Left lung (tissue), 10 donors: ENCODE measurements around the gene EHMT1. TPM values are rescaled to one million over a fixed set of nuclear protein-coding genes. Genes with fewer than 3 reads are reported as not detected.

Experiments
- ATAC-seq: fragments of 200-7000 bp; cut with Tn5 transposase; one replicate; pipeline ENCODE4 v1.9.1; 2020; ENCODE audit warnings: moderate library complexity
- DNase-seq, 4 donors: peaks; one replicate each; pipeline ENCODE4 v3.0.0-alpha.2; 2013 to 2020
- H3K27ac ChIP-seq, 2 donors: fragments of 200-600 bp; sonication (generic) in 1 of 2; one replicate each; pipeline versions ENCODE4 v1.5.0 to v1.8.0; 2020 to 2021
- H3K27me3 ChIP-seq, 2 donors: fragments of 200-600 bp; sonication (generic) in 1 of 2; one replicate each; pipeline versions ENCODE4 v1.5.0 to v1.8.0; 2020 to 2021
- H3K36me3 ChIP-seq, 2 donors: fragments of 200-600 bp; sonication (generic) in 1 of 2; one replicate each; pipeline versions ENCODE4 v1.5.0 to v1.8.0; 2020 to 2021
- H3K4me1 ChIP-seq, 2 donors: fragments of 200-600 bp; one replicate each; pipeline ENCODE4 v1.8.0; 2021
- H3K4me3 ChIP-seq, 2 donors: fragments of 200-600 bp; sonication (generic) in 1 of 2; one replicate each; pipeline versions ENCODE4 v1.5.0 to v1.8.0; 2020 to 2021; ENCODE audit warnings: mild to moderate bottlenecking in 1 of 2
- H3K9me3 ChIP-seq, 2 donors: fragments of 200-600 bp; sonication (generic) in 1 of 2; one replicate each; pipeline versions ENCODE4 v1.5.0 to v1.8.0; 2020 to 2021
- intact Hi-C, 2 donors: fragments of 100-400 bp; cut with DNase I; formaldehyde crosslinking; loops; one replicate each; pipeline versions ENCODE4 v1.11.2 to v1.14.2; 2022
- polyA plus RNA-seq, 6 donors: library from polyadenylated mRNA; unstranded; fragments of 120-200 nt; gene quantifications; one replicate each; pipeline ENCODE4 v1.2.1, GENCODE V29; 2013; ENCODE audit not compliant: insufficient read length in 6 of 6
- total RNA-seq, 2 donors: library from RNA; stranded (reverse); fragmentation: NEBNext Ultra II Directional; extraction: Animal tissue kit (Norgen Biotek cat#: 25700); gene quantifications; one replicate each; pipeline ENCODE4 v1.2.1, GENCODE V29; 2021
- TF ChIP-seq, protein P1 (sequence below), 2 donors: fragments of 200-600 bp; sonication (generic) in 1 of 2; IDR thresholded peaks; one replicate each; pipeline versions ENCODE4 v1.5.0 to v1.8.0; 2021; ENCODE audit warnings: antibody characterized with exemption in 2 of 2
- donor health status: DM: no; HTN: yes; CAD: no.
- donor health status: DM: no; HTN: no; CAD: no.

The EHMT1 gene
- total and polyA plus RNA-seq, 8 donors, result 71.5 to 92.7 (median 82.7) TPM

DNA sequence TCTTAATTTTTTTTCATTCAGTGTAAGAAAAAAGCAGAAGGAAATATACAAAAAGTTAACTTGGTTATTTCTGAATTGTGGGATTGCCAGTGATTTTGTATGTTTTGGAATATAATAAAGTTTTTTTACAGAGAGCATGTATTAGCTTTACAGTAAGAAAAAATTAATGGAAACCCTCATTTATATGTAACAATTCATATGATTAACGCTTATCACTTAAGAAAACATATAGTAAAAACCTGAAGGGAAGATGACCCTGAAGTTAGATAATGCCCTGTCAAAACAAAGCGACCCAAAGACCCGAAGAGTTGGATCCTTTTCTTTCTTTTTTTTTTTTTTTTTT lies 52.4 kb downstream of the EHMT1 start:
- TF ChIP-seq, protein P1, sequence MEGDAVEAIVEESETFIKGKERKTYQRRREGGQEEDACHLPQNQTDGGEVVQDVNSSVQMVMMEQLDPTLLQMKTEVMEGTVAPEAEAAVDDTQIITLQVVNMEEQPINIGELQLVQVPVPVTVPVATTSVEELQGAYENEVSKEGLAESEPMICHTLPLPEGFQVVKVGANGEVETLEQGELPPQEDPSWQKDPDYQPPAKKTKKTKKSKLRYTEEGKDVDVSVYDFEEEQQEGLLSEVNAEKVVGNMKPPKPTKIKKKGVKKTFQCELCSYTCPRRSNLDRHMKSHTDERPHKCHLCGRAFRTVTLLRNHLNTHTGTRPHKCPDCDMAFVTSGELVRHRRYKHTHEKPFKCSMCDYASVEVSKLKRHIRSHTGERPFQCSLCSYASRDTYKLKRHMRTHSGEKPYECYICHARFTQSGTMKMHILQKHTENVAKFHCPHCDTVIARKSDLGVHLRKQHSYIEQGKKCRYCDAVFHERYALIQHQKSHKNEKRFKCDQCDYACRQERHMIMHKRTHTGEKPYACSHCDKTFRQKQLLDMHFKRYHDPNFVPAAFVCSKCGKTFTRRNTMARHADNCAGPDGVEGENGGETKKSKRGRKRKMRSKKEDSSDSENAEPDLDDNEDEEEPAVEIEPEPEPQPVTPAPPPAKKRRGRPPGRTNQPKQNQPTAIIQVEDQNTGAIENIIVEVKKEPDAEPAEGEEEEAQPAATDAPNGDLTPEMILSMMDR (IDR thresholded peaks at IDR 0.05), result no peak
- DNase-seq (no peak), ATAC-seq (no peak)
- Histone ChIP-seq H3K36me3 (peaks cover 0 to 8% of the 10 kb centered on the region in 2 donors), H3K9me3 (no peaks in the 10 kb centered on the region), H3K4me3 (no peak overlapping the region), H3K4me1 (peaks cover 4 to 42% of the 10 kb centered on the region in 2 donors), H3K27me3 (no peaks in the 10 kb centered on the region), H3K27ac (no peak overlapping the region)
- intact Hi-C loops, result no loop called here

DNA sequence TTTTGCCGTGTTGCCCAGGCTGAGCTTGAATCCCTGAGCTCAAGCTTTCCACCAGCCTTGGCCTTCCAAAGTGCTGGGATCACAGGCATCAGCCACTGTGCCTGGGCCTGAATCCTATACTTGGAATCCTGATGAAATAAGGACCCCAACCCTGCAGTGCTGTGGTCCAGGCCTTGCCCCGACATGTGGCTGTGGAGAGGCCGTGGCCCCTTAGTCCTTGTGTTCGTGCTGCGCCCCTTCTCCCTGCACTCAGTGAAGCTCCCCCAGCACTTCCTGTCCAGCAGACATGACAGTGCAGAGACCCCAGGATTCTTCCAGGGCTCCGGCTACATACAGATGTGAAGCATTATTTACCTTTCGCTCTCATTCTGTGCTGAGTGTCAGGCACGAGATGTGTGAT lies 52.9 kb downstream of the EHMT1 start:
- TF ChIP-seq, protein P1 (IDR thresholded peaks at IDR 0.05), result no peak
- Histone ChIP-seq H3K36me3 (peaks cover 0 to 8% of the 10 kb centered on the region in 2 donors), H3K4me3 (no peak overlapping the region), H3K27me3 (no peaks in the 10 kb centered on the region), H3K27ac (no peak overlapping the region), H3K9me3 (no peaks in the 10 kb centered on the region), H3K4me1 (peaks cover 4 to 37% of the 10 kb centered on the region in 2 donors)
- no peak for DNase-seq
- intact Hi-C loops, result no loop called here
- ATAC-seq, result no peak

DNA sequence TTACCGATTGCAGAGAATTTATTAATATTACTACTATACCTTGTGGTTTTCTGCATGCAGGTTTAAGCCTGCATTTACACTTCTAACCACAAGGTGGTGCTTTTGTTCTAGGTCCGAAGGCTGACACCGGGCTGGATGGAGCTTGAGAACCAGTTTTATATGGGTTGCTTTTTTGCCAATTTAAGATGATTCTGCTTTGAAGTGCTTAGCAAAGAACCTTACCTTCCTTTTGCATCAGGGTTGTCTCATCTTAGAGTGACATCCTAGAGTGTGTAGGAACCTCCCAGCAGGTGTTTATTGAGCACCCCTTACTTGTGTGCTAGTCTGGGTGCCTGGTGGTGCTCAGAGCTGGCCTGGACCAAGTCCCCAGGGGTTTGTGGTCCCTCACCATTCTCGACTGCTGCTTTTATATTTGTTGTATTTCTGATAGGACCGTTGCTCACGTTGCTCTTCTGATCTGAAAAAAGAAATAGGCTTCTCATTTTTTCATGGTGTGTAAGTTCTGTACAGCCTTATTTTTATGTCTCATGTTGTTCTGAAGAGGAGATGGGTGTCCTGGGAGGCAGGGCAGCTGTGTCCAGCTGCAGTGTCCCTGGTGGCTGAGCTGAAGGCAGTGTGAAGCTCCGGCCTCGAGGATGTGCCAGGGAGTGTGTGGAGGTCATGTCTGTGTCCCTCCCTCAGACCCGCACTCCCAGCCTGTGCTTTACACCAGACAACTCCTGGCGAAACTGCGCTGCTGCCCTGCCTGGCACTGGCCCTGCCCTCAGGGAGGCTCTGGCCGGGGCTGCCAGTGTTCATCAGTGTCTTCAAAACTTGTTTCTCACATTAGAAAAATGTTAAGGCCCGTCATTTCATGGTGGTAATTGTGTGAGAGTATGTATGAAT lies 54.3 kb downstream of the EHMT1 start:
- Histone ChIP-seq H3K36me3 (peaks cover 0 to 9% of the 10 kb centered on the region in 2 donors), H3K27ac (no peak overlapping the region), H3K27me3 (no peaks in the 10 kb centered on the region), H3K4me1 (peaks cover 4 to 26% of the 10 kb centered on the region in 2 donors), H3K4me3 (no peak overlapping the region), H3K9me3 (no peaks in the 10 kb centered on the region)
- ATAC-seq, result peak; percentile 85
- TF ChIP-seq, protein P1 (IDR thresholded peaks at IDR 0.05), result peak; percentile 83 to 87
- peak in 2 of 4 donors; percentile 46 to 68 for DNase-seq
- intact Hi-C loops, result no loop called here

DNA sequence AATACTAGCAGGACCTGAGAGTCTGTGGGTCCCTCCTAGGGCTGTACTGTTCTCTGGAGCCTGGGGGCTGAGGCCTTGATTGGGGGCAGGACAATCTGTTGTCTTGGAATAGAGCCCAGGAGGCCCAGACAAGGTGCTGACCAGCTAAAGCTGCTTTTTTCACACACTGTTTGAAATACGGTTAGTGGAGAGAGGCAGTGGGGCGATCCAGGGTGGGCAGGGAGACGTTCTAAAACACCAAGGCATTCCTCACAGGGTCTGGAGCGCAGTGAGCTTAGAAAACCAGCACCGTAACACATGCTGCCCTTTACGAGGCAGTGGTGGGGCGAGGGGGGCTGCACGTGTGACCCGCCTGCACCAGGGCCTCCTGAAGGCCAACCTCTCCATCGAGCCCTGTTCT lies 55.1 kb downstream of the EHMT1 start:
- TF ChIP-seq, protein P1 (IDR thresholded peaks at IDR 0.05), result no peak
- Histone ChIP-seq H3K4me1 (peaks cover 4 to 26% of the 10 kb centered on the region in 2 donors), H3K36me3 (peaks cover 0 to 12% of the 10 kb centered on the region in 2 donors), H3K4me3 (no peak overlapping the region), H3K27ac (no peak overlapping the region), H3K27me3 (no peaks in the 10 kb centered on the region), H3K9me3 (no peaks in the 10 kb centered on the region)
- intact Hi-C loops, result no loop called here
- ATAC-seq, result no peak
- peak in 1 of 4 donors; percentile 38 for DNase-seq

DNA sequence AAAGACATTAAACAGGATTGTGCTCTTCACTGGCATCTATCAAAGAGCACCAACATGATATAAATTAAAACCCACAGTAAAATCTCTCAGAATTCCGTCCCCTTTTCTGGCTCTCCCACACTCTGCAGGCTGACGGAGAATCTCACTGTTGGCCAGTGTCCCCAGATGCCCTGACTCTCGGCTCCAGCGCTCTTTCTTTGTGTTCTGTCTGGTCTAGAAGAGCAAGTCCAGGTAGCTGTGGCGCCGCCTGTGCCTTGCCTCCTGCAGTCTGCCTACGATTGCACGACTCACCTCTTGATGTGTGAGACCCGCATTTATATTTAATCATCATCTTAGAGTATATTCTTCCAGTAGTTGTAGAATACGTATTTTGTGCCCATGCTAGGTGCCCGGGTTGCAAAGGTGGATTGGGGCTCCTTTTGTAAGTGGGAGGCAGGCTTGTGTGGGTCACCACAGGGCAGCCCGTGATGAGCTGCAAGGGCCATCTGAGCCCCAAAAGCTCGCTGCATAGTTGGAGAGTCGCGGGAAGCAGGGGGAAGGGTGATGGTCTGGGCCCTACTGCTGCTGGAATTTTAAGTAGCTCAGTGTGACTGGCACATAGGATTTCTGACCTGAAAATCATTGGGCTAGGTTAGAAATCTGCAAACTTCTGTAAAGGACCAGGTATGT lies 55.6 kb downstream of the EHMT1 start:
- Histone ChIP-seq H3K4me1 (peaks cover 4 to 31% of the 10 kb centered on the region in 2 donors), H3K27ac (no peak overlapping the region), H3K36me3 (peaks cover 0 to 6% of the 10 kb centered on the region in 2 donors), H3K4me3 (no peak overlapping the region), H3K9me3 (no peaks in the 10 kb centered on the region), H3K27me3 (no peaks in the 10 kb centered on the region)
- TF ChIP-seq, protein P1 (IDR thresholded peaks at IDR 0.05), result no peak
- ATAC-seq (no peak), DNase-seq (no peak)
- intact Hi-C loops, result no loop called here
